NCI-H2107 treated with DMSO at 0.1 percent for 48 hours (cell line): ENCODE measurements around the gene GPANK1.
A peak's percentile ranks its signal among the peaks of the same experiment; 100 is the strongest.
"Not testable (repeated sequence)": the region's sequence is repeated elsewhere in the genome, so short reads cannot be mapped to it uniquely, and the experiment has no call there.

ENCODE experiments used
- DNase-seq: peaks from one replicate; lab custom pipeline; 2025; ENCODE audit not compliant: unreplicated experiment; lab: John Stamatoyannopoulos, UW

GPANK1 gene

DNA sequence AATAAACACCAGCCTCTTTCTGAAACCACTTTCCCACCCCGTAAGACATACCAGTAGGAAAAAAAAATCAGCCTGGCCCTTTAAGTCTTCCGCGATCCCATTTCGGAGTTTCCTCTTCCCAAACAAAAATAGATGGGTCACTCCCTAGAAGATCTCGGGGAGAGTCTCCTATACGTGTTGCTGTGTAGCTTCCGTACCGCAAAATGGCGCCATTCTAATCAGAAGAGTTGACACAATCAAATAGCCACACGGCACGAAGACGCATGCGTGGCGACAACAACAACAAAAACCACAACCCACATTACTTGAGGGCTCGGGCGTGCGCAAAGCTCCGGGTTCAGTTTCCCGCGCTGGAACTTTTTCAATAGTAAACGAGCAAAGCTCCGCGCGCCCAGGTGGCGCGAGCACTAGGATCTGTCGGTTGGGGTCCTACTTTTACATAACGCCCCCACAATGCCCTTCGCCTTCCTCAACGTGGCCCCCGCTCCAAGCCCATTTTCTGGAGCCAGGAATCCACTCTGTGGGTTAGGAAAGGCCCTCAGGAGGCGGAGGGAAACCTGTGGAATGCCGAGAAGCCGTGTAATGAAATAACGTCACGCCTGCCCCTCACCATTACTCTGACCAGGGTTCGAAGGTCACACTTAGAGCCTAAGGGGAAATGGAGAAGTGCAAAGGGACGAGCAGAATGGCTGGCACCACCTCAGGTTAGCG is at the start of gene GPANK1:
TSS of gene GPANK1 (minus strand) at position 208 of the 711 bp plus-strand sequence. CDS start 519 bp downstream, outside the sequence.
- DNase-seq: peak; percentile 72

DNA sequence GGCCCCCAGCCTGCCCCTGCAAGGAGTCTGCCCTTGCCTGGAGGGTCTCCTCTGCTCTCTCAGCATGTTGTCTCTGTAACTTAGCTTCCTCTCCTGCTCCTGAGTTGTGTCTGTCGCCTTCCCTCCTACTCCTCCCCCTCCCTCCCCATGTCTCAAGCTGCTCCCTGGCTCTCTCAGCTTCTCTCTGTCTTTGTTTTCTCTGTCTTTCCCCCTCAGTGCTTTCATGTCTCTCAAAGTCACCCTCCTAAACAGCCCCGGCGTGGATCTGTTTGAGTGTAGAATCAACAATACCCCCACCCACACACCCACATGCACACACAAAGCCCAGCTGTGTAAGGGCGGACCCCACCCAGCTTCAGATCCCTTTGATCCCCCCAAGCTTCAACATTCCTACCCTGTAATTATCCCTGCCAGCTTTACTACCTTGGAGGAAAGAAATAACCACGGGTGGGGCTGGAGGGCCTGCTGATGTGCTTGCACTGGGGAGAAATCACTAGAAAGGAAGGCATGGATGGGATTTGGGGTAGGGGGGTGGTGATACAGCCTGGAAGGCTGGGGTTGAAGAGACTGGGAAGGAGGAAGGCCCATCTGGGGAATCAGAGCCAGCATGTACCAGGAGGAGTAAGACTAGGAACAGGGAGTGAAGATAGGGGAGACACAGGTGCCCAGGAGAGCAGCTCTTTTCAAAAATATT is 49.3 kb upstream of the GPANK1 start:
- DNase-seq: no peak

DNA sequence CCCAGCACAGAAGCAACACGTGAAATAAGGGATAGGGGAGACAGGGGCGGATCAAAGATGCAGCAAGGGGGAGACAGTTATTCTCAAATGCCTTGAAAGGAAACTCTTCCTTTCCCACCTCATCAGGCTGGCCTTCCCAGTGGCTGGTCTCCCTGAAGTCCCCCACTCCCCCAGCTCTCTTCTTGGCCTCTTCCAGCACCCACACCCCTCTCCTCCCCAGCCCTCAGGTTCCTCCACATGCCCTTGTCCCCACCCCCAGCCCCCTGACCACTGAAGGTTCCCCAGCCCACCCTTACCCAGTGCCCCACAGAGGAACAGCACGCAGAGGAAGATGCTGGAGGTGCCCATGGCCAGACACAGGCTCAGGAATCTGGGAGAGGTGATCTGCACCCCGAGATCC is 48.7 kb upstream of the GPANK1 start:
- DNase-seq: no peak

DNA sequence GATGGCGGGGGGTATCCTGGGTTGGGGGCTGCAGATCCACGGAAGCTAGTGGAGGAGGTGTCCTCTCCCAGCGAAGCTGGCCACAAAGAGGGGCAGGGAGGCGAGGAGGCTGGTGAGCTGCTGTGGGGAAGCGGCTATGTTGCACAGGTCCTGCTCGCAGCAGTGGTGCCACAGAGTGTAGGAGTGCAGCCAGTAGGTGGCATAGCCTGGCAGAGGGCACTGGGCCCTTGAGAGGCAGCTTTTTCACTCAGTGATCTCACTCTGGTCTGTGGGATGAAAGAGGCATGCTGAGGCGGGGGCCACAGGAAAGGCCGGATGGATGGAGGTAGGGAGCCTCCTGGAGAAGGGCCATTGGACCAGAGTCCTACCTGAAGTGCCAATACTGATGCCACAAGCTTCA is 47.5 kb upstream of the GPANK1 start:
- DNase-seq: no peak

DNA sequence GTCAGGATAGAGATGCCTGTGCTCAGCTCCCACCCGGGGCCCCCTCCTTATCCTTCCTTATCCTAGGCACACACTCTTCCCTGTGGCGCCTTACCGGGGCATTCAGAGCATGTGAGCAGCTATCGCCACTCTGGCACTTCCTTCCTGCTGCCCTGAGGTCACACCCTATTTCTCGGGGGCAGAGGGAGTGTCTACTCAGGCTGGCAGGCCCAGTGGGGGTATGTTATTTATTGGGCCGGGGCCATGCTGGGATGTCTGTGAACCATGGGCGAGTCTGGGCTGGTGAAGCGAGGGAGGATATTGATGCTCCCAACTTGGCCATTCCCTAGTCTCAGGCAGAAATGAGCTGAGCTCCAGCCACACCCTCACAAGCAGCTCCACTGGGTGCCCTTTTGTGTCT is 46.4 kb upstream of the GPANK1 start:
- no peak for DNase-seq

DNA sequence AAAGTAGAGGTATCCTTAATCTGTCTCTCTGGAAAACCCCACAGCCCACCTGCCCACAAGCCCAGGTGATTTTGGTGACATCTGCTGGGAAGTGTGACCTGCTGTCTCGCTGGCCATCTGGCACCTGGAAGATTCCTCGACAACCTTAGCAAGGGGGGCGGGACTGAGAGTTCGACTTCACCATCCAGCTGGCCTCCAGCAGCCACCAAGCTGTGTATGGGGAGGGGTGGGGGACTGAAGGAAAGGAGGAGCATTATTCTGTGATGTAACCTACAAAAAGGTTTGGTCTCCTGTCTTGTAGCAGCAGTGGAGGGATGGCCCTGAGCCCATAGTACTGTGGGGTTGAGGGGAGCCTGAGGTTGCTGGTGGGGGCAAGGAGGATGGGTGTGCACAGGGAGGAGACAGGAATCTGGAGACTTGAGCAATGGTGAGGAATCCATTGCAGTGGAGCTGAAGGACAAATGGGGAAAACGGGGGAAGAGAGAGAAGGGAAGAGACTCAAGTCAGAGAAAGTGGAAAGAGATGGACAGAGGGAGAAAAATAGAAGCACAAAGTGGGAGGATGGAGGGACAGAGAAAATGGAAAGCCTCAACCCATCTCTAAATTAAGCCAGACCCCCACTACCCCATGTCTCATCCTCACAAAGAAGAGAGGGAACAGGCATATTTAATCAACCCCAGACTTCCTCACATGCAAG is 45.9 kb upstream of the GPANK1 start:
- no peak for DNase-seq

DNA sequence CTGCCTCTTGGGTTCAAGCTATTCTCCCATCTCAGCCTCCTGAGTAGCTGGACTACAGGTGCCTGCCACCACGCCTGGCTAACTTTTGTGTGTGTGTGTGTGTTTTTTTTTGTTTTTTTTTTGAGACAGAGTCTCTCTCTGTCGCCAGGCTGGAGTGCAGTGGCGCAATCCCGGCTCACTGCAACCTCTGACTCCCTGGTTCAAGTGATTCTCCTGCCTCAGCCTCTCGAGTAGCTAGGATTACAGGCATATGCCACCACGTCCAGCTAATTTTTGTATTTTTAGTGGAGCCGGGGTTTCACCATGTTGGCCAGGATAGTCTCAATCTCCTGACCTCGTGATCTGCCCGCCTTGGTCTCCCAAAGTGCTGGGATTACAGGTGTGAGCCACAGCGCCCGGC is 44.4 kb upstream of the GPANK1 start:
- DNase-seq: not testable (repeated sequence)

DNA sequence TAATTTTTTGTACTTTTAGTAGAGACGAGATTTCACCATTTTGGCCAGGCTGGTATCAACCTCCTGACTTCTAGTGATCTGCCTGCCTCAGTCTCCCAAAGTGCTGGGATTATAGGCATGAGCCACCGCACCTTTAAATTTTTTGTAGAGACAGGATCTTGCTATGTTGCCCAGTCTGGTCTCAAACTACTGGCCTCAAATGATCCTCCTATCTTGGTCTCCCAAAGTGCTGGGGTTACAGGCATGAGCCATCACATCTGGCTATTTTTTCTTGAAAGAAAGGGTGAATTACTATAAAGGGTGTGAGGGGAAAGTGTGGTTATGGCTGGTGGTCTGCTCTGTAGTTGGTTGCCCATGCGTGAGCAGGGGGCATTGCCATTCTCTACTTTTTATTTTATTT is 43.4 kb upstream of the GPANK1 start:
- no peak for DNase-seq

DNA sequence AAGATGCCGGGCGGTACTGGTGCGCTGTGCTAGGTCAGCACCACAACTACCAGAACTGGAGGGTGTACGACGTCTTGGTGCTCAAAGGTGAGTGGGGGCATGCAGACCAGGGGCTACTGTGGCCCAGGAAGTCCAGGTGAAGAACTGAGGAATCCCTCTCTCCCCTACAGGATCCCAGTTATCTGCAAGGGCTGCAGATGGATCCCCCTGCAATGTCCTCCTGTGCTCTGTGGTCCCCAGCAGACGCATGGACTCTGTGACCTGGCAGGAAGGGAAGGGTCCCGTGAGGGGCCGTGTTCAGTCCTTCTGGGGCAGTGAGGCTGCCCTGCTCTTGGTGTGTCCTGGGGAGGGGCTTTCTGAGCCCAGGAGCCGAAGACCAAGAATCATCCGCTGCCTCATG is 42.9 kb upstream of the GPANK1 start:
- DNase-seq: no peak

DNA sequence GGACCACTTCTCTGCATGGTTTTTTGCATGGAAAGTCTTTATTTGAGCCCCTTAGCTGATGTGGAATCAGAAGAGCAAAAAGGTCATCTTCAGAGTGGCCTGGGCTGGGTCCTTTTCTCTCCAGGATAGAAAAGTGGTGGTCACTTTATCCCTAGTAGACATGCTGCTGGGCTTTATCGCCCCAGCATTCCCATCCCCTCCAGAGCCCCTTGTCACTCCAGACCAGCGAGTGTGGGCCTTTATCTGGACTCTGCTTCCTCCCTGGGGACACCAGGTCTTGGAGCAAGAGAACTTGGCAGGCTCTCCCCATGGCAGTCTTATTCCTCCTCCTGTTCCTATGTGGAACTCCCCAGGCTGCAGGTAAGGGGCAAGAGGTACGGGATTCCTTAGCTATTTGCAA is 41.8 kb upstream of the GPANK1 start, which contains the start of gene LY6G6F:
TSS of gene LY6G6F (plus strand) at position 268 of the 400 bp plus-strand sequence. CDS start at position 309, 41 bp downstream.
- DNase-seq: no peak

DNA sequence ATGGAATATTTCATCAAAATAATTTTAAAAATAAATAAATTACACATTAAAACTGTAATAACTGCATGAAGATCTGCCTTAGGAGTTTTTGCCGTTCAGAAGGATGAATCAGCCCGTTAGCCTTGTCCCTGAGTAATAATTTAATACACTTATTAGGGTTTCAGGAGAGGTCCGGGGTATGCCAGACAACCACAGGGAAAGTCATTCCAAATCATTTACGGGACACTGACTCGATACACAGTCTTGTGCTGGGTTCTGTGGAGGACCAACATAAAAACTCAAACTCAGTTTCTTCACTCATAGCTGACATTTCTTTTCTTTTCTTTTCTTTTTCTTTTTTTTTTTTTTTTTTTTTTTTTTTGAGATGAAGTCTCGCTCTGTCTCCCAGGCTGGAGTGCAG is 41.1 kb upstream of the GPANK1 start:
- DNase-seq: no peak

DNA sequence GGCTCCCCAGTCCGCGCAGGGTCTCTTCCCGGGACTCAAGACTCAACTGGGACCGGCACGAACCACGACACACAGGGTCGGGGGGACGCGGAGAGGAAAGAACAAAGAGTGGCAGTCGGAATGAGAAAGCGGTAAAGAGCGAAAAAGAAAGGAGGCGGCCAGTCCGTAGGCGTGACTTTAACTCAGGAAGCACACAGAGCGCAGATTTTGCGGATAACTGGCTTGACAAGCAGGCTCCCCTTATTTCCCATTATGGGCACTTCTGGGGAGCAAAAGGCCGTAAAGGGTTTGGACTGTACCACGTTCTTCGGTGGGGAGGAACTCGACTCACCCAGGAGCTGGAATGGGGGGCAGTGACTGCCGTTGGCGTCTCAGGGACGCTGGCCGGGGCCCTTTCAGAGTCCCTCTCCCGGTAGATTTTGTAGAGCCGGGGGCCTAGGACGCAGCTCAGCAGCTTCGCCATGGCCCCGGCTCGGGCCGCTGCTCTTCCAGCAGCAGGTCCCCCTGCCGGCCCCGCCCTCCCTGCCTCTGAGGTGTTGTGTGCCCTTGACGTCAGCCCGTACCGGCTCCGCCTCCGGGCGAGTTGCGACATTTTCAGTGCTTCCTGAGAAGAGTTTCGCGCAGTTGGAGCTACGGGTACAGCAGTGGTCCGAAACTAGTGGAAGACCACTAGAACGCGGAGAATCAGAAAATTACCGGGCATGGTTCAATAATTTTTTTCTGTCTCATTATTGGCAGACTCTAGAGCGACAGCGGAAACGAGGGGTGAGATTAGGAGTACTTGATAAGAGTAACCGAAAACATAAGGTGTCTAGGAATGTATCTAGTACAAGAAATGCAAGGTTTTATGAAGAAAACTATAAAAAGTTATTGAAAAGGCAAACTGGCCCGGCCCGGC is 38.3 kb upstream of the GPANK1 start, which contains the start of gene ABHD16A:
TSS of gene ABHD16A (minus strand) at position 506 of the 898 bp plus-strand sequence. CDS start at position 463, 43 bp downstream.
- peak; percentile 82 for DNase-seq

DNA sequence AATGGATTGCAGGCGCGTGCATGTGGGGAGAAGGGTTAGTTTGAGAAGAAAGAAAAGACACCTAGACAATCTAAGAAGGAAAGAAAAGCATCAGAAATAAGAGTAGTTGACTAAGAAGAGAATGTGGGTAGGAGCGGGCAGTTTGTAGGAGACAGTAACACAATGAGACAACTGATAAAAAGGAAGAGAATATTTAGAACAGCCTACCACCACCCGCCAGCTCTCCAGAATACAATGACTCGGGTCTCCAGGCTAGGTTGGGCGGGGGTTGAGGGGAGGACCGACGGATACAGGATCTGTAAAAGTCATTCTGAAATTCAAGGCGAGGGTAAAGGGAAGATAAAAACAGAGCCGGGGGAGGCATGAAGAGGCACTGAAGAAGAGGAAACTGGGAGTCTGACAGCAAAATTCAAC is 37.6 kb upstream of the GPANK1 start:
- no peak for DNase-seq

DNA sequence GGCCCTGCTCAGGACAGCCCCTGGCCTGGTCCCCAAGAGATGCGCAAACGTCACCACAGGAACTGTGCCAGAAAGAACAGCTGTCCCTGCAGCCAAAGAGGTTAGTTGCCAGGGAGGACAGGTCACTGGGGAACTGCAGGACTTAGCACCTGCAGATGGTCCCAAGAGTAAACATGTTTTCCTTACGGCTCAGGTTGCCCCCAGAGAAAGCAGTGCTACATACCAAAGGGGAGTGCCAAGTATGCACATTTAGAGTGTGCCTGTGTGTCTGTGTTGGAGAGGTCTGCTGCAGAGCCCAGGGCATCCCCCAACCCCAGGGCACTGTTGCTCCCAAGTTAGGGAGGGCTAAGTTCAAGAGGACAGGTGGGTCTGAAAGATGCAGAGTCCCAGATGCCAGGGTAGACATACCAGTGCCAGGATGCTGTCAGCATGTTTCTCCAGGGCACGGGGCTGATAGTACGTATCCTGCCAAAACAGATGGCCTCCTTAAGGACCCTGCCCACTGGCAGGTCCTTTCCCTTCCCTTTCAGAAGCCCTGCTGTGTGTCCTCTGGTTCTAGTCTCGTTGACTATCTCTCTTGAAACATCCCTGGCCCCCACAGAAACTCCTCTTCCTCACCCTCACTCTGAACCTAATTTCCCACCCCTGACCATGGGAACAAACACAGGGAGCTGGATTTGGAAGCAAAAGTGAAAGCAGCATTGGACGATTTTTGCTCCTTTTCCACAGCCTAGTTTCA is 37.0 kb upstream of the GPANK1 start:
- peak; percentile 17 for DNase-seq

DNA sequence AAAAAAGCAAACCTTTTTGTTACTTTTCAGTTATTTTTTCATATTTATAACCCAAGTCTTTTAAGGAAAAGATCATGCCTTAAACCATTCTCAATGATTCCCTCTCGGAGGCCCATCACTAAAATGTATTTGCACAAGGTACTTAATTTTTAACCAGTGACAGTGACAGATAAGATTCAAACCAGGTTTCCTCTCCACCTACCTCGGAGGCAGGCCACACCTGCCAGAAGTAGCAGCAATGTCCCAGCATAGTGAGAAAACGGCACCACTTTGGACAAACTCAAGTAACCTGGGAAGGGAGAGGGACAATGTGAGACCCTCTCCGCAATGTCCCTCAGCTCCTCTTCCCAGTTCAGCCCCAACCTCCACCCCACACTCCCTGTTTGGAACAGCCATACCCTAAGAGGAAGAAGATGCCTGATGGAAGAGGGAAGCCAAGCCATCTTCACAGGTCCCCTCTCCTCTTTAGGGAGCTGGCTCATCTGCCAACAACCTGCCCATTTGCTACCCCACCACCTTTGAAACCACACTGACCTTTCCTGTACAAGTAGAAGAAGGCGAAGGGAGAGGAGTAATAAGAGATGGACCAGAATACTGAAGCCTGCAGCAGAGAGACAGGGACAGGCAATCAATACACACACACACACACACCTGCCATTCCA is 36.1 kb upstream of the GPANK1 start:
- no peak for DNase-seq

DNA sequence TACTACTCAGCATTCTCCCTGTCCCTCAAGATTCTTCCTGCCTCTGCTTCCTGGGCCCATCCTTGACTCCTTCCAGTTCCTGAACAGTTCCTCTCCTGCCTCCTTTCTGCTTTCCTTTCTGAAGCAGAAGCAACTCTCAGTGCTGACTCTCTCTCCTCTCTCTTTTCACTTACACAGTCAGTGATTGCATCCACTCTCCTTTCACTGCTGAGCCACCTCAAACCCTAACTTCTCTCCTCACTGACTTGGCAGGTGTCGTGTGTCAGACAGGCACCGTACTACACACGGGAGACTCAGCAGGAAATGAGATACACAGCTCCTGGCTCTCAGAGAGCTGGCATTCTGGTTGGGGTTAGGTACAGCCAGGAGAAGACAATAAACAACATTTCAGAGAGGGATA is 32.8 kb upstream of the GPANK1 start:
- peak; percentile 17 for DNase-seq

DNA sequence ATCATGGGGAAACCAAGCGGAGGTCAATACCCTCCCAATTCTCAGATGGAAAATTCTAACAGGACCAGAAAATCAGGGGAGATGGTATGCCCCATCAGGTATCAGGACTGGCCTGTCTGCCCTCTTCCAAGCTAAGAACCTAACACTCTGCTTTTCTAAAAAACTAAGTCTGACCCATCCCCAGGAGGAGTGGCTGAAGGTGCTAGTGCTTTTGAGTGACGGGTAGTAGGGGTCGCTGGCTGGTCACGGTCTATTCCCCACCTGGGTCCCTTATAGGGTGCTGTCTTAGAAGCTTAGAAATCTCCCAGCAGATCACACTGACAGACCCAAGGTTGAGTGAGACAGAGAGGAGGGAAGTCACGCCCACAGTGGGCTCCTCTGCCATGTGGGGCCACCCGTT is 28.7 kb upstream of the GPANK1 start:
- no peak for DNase-seq

DNA sequence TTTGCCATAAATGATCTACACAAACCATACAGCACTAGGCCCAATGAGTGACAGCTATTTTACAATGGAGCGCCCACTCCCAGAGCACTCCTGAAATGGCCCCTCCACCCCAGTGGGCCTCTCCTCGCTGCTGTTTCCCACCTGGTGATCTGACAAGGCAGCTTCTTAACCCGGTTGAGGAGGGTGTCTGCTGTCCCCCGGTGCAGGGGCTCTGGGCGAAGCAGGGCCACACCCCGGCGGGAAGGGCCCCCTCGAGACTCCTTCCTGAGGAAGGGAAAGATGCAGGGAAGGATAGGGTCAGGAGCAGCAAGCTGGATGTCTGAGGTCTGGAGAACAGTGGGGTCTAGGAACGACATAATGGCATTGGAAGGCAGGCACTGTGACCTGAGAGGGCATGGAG is 28.1 kb upstream of the GPANK1 start:
- DNase-seq: no peak

DNA sequence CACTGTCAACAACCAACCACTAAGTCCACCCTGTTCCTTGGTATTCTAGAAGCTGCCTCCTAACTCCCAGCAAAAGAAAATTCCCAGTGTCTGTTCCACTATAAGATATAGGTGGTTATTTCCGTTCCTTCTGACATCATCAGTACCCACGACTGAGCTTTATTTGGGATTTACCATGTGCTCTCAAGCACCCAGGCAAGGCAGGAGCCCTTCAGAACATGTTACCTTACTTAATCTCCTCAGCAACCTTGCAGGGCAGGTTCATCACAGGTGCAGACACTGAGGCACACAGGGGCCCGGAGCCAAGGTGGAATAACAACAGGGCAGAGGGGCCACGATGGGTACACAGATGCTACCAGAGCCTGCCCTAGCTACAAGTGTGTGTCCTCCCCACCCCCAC is 27.6 kb upstream of the GPANK1 start:
- no peak for DNase-seq
